GM18526 (cell line): Measurements from ENCODE around the gene ANKRD33B.

Source experiments
- POLR2A ChIP-seq: IDR thresholded peaks from 3 replicates; pipeline ENCODE4 v1.6.1; 2011; ENCODE audit not compliant: insufficient read length; ENCODE audit errors: extremely low read depth

ANKRD33B gene

GRCh38 chr5:10704949-10705621 is 141.2 kb downstream of the ANKRD33B start:
- no peak for TF ChIP-seq POLR2A

GRCh38 chr5:10705747-10706146 is 141.9 kb downstream of the ANKRD33B start:
- TF ChIP-seq POLR2A, result no peak

- no peak for TF ChIP-seq POLR2A
Observed at GRCh38 chr5:10706326-10706725, 142.5 kb downstream of the ANKRD33B start.
